Tongue (tissue), 2 donors: ENCODE measurements around the gene ITM2B. TPM values are rescaled to one million over a fixed set of nuclear protein-coding genes. Genes with fewer than 3 reads are reported as not detected.

Experiments
- DNase-seq: peaks from one replicate; pipeline ENCODE4 v3.0.0-alpha.2; 2015
- total RNA-seq: library from RNA; depleted of rRNA; stranded (reverse); fragments of >200 nt; gene quantifications from one replicate; pipeline ENCODE4 v1.2.3, GENCODE V29; 2014

ITM2B gene
- total RNA-seq, 1 donor from 2014 or later, result 332 TPM

- no peak for DNase-seq
These were observed 30.2 kb downstream of the ITM2B start for GRCh38 chr13:48263196-48263595.

- no peak for DNase-seq
These were observed 31.1 kb downstream of the ITM2B start for GRCh38 chr13:48264058-48264457.

GRCh38 chr13:48265217-48265815, 32.3 kb downstream of the ITM2B start:
- no peak for DNase-seq

GRCh38 chr13:48266150-48266549, 33.1 kb downstream of the ITM2B start:
- DNase-seq, result no peak

GRCh38 chr13:48266701-48267639, 34.0 kb downstream of the ITM2B start:
- no peak for DNase-seq

- no peak for DNase-seq
These were observed 35.0 kb downstream of the ITM2B start for GRCh38 chr13:48268019-48268418.

- DNase-seq, result no peak
These were observed 40.3 kb downstream of the ITM2B start for GRCh38 chr13:48273346-48273745.

GRCh38 chr13:48275507-48275906, 42.5 kb downstream of the ITM2B start:
- no peak for DNase-seq

GRCh38 chr13:48278806-48279205, 45.8 kb downstream of the ITM2B start:
- DNase-seq, result peak; percentile 5

- DNase-seq, result no peak
These were observed 48.5 kb downstream of the ITM2B start for GRCh38 chr13:48281556-48281955.

GRCh38 chr13:48291730-48292129, 58.7 kb downstream of the ITM2B start:
- DNase-seq, result no peak

- DNase-seq, result no peak
These were observed 59.6 kb downstream of the ITM2B start for GRCh38 chr13:48292650-48293049.

GRCh38 chr13:48294653-48295052, 61.6 kb downstream of the ITM2B start:
- no peak for DNase-seq

- DNase-seq, result no peak
These were observed 62.3 kb downstream of the ITM2B start for GRCh38 chr13:48295271-48295670.

GRCh38 chr13:48296528-48296927, 63.5 kb downstream of the ITM2B start:
- DNase-seq, result no peak

GRCh38 chr13:48297131-48297786, 64.3 kb downstream of the ITM2B start:
- no peak for DNase-seq

GRCh38 chr13:48299591-48299990, 66.6 kb downstream of the ITM2B start:
- no peak for DNase-seq

GRCh38 chr13:48302871-48303358, 69.9 kb downstream of the ITM2B start:
- no peak for DNase-seq

- DNase-seq, result peak; percentile 95
These were observed 70.5 kb downstream of the ITM2B start, which contains the start of gene RB1 for GRCh38 chr13:48303359-48304142. Gene RB1 (plus strand): TSS chr13:48303751. CDS start chr13:48303913, 162 bp downstream.

- DNase-seq, result peak; percentile 79
These were observed 71.3 kb downstream of the ITM2B start for GRCh38 chr13:48304143-48304876.

GRCh38 chr13:48311223-48311622, 78.2 kb downstream of the ITM2B start:
- no peak for DNase-seq
